HepG2 (cell line): ENCODE results near the gene ZSWIM5. TPM values are rescaled to one million over a fixed set of nuclear protein-coding genes. Genes with fewer than 3 reads are reported as not detected.

Experiments used
- DPF2 ChIP-seq: sonication (generic); formaldehyde crosslinking; IDR thresholded peaks from 2 replicates; pipeline ENCODE4 v1.4.0; 2020; ENCODE audit warnings: mild to moderate bottlenecking, low read depth, missing genetic modification reagents, borderline replicate concordance
- HIVEP1 ChIP-seq: sonication (generic); formaldehyde crosslinking; IDR thresholded peaks from 2 replicates; pipeline ENCODE4 v1.4.0; 2020; ENCODE audit warnings: mild to moderate bottlenecking, missing genetic modification reagents
- HMGXB4 ChIP-seq, 2 experiments: sonication (generic) in 1 of 2; formaldehyde crosslinking in 1 of 2; IDR thresholded peaks; 2 replicates each; pipeline versions ENCODE4 v1.4.0 to v1.6.1; 2018 to 2020; ENCODE audit warnings: missing genetic modification reagents in 2 of 2, borderline replicate concordance in 1 of 2, low read depth in 1 of 2, mild to moderate bottlenecking in 1 of 2, missing biosample characterization in 1 of 2
- NCOA1 ChIP-seq: sonication (generic); formaldehyde crosslinking; IDR thresholded peaks from 2 replicates; pipeline ENCODE4 v1.9.0; 2021; ENCODE audit warnings: missing genetic modification reagents
- NFATC3 ChIP-seq: sonication (generic); formaldehyde crosslinking; IDR thresholded peaks from 2 replicates; pipeline ENCODE4 v1.5.1; 2020; ENCODE audit warnings: mild to moderate bottlenecking, missing genetic modification reagents
- NRL ChIP-seq: sonication (generic); formaldehyde crosslinking; IDR thresholded peaks from 2 replicates; pipeline ENCODE4 v1.5.0; 2020; ENCODE audit warnings: missing genetic modification reagents, mild to moderate bottlenecking, moderate library complexity, borderline replicate concordance
- PBX3 ChIP-seq: sonication (generic); formaldehyde crosslinking; IDR thresholded peaks from 2 replicates; pipeline ENCODE4 v1.8.1; 2023; ENCODE audit warnings: missing genetic modification reagents, inconsistent platforms, borderline replicate concordance
- POLR2AphosphoS5 ChIP-seq: IDR thresholded peaks from 2 replicates; pipeline ENCODE4 v1.6.1; 2012; ENCODE audit warnings: low read depth, low read length
- RFX3 ChIP-seq: IDR thresholded peaks from 2 replicates; pipeline ENCODE4 v1.6.1; 2016; ENCODE audit warnings: missing biosample characterization, missing genetic modification reagents
- SNAPC4 ChIP-seq: sonication (generic); formaldehyde crosslinking; IDR thresholded peaks from 2 replicates; pipeline ENCODE4 v1.4.0; 2020; ENCODE audit warnings: mild to moderate bottlenecking, missing genetic modification reagents
- SOX6 ChIP-seq, 2 experiments: fragments of 450-650 bp in 1 of 2; sonication (generic) in 1 of 2; formaldehyde crosslinking in 1 of 2; IDR thresholded peaks; 2 replicates each; pipeline versions ENCODE4 v1.4.0 to v1.6.1; 2017 to 2020; ENCODE audit warnings: antibody characterized with exemption in 1 of 2, mild to moderate bottlenecking in 1 of 2, missing genetic modification reagents in 1 of 2
- TGIF2 ChIP-seq: IDR thresholded peaks from 2 replicates; pipeline ENCODE4 v1.6.1; 2016; ENCODE audit warnings: control low read depth, missing compliant biosample characterization
- ZBTB3 ChIP-seq: sonication (generic); formaldehyde crosslinking; IDR thresholded peaks from 2 replicates; pipeline ENCODE4 v1.4.0; 2020; ENCODE audit warnings: low read depth, mild to moderate bottlenecking, moderate library complexity, missing genetic modification reagents, borderline replicate concordance
- ZFAT ChIP-seq: sonication (generic); formaldehyde crosslinking; conservative IDR thresholded peaks from 2 replicates; pipeline ENCODE4 v1.8.1; 2023; ENCODE audit warnings: missing genetic modification reagents, inconsistent platforms
- ZNF232 ChIP-seq: sonication (generic); formaldehyde crosslinking; IDR thresholded peaks from 2 replicates; pipeline ENCODE4 v1.4.0; 2020; ENCODE audit warnings: missing genetic modification reagents, borderline replicate concordance
- ZNF34 ChIP-seq: sonication (generic); formaldehyde crosslinking; IDR thresholded peaks from 2 replicates; pipeline ENCODE4 v1.4.0; 2020; ENCODE audit warnings: mild to moderate bottlenecking, missing genetic modification reagents, borderline replicate concordance
- ZNF503 ChIP-seq: sonication (generic); formaldehyde crosslinking; IDR thresholded peaks from 2 replicates; pipeline ENCODE4 v1.4.0; 2020; ENCODE audit warnings: missing genetic modification reagents
- polyA plus RNA-seq, 8 experiments: library from polyadenylated mRNA; depleted of rRNA in 3 of 8; stranded (reverse) in 7 of 8; unstranded in 1 of 8; fragments of >200 nt; fragmentation: Illumina TruSeq in 4 of 8; extraction: Trizol in 4 of 8; gene quantifications; 2 replicates each; pipeline versions ENCODE4 v1.2.1 to v1.2.3, GENCODE V29; 2011 to 2016; ENCODE audit warnings: low read depth in 4 of 8, missing spikeins in 1 of 8, mixed read lengths in 1 of 8; ENCODE audit not compliant: insufficient read depth in 1 of 8
- total RNA-seq, 5 experiments: library from RNA; depleted of rRNA; stranded (reverse); fragments of >200 nt; fragmentation: Illumina TruSeq; extraction: Trizol; gene quantifications; 2 replicates each; pipeline ENCODE4 v1.2.3, GENCODE V29; 2016; ENCODE audit warnings: low read depth in 1 of 5

ZSWIM5 gene
- total and polyA plus RNA-seq, 2 of the 13 experiments (the other 11 are each of a cell fraction or from before 2014, with no cell fraction given): 11.0 to 20.6 TPM

GRCh38 chr1:45010855-45011811, 195.3 kb downstream of the ZSWIM5 start, which contains the start of gene HECTD3 (continued):
- TF ChIP-seq SNAPC4 (no peak), NCOA1 (CRISPR knock-in tag) (0 out of 2 replicates have a peak, but pooled peaks have one; percentile 6), ZBTB3 (CRISPR knock-in tag) (no peak), PBX3 (no peak), NFATC3 (CRISPR knock-in tag) (0 out of 2 replicates have a peak, but pooled peaks have one; percentile 26), SOX6 (IDR thresholded peaks at IDR 0.05) (no peak), SOX6 (CRISPR knock-in tag; IDR thresholded peaks at IDR 0.05) (no peak), RFX3 (CRISPR knock-in tag) (no peak), NRL (CRISPR knock-in tag) (no peak), ZNF34 (0 out of 2 replicates have a peak, but pooled peaks have one; percentile 28), DPF2 (CRISPR knock-in tag) (no peak), HMGXB4 (CRISPR knock-in tag; IDR thresholded peaks at IDR 0.05; ENCODE audit: borderline replicate concordance in 1 of 2, low read depth in 1 of 2) (peak in 1 of 2 experiments; percentile 72; a peak in 2 of 4 replicates), ZNF232 (CRISPR knock-in tag) (peak; percentile 22; the same call in 1 of the 2 replicates), TGIF2 (no peak), HIVEP1 (no peak), ZFAT (CRISPR knock-in tag) (peak; percentile 92), POLR2AphosphoS5 (peak; percentile 44; the same call in 1 of the 2 replicates), ZNF503 (CRISPR knock-in tag) (no peak)
